ENCODE results near the gene ANP32E.
"Not testable (repeated sequence)": the region's sequence is repeated elsewhere in the genome, so short reads cannot be mapped to it uniquely, and the experiment has no call there.

ANP32E gene

DNA sequence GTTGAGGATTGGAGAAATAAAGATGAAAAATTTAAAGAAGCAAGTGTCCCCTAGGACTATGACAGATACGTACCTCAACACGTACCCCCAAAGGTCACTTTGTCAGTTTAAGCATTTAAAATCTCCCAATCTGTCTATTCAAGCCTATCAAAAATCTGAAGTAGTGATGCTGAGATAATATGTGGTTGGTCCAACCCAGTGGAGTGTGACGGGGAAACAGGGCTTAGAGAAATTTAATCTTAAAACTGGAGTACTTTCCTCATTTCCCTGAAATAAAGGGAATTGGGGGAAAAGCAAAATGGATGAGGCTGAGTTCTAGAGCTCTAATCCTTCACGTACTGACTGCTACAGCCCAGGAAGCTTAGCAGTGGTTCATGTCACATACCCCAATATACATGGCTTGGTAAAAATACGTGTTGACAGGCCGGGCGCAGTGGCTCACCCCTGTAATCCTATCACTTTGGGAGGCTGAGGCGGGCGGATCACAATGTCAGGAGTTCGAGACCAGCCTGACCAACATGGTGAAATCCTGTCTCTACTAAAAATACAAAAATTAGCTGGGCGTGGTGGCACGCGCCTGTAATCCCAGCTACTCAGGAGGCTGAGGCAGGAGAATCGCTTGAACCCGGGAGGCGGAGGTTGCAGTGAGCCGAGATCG, 21.7 kb downstream of the ANP32E start:
- DNase-seq (ENCODE audit: low read depth in 2 of 2) = not testable (repeated sequence)

DNA sequence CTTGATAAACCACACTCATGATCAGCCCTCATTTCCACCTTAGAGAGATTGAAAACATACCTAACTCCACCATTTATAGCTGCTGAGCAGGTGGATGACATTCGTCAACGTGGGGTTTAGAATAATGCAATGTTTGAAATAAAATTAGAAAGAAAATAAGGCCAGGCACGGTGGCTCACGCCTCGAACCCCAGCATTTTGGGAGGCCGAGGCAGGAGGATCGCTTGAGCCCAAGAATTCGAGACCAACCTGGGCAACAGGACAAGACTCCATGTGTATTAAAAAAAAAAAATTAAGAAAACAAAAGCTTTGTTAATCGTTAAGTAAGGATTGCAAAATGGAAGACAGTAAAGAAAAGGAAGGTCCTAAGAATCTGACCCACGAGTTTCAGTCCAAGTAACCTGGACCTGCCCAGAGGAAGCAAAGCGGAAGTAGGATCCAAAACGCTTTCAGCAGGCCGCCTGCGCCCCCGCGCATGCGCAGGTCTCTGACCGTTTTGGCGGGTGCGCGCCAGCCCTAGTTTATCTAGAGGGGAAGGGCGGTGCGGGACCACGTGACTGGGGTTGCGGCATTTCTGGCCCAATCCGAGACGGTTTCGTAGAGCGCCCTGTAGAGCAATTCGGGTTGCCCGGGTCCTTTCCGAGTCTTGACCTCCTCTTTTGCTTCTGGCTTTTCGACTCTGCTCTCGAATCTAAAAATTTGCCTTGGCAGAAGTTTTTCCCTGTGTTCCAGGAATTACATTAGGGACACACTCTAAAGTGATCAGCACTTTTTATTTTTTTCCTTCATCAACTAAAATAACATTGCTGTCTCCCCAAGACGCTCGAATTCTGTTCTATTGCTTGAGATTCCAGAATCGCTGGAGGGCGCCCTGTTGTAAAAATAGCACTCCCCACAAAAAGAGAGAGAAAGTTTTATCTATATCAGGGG, 22.5 kb downstream of the ANP32E start:
- DNase-seq (ENCODE audit: low read depth in 2 of 2) = peak; percentile 84 to 85

DNA sequence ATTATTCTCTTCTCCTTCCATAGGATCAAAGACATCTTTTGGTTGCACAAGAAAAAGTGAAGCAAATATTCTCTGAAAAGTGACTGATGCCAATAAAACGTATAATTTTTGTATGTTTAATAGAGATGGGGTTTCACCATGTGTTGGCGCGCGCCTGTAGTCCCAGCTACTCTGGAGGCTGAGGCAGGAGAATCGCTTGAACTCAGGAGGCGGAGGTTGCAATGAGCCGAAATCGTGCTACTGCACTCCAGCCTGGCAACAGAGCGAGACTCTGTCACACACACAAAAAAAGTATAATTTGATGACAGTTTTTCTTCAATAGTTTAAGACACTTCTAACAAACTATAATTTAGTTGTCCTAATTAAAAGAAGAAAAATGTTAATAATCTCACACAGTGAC, 23.8 kb downstream of the ANP32E start:
- no peak for DNase-seq (ENCODE audit: low read depth in 2 of 2)

DNA sequence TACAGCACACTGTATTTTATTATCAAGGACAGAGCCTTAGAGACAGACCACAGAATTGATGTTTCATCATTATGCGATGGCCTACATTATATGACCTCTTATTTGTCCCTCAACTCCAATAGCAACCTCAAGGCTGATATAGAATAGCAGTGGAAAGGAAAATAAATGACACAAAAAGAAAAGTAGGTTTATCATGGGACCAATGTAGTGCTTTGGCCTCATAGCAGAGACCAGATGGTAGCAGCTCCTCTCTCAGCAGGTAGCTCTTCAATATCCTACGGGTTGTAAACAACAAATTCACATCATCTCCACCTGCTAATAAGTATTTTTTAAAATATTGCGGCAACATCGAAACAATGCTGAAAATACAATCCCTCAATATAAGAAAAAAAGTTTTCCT, 25.2 kb downstream of the ANP32E start:
- no peak for DNase-seq (ENCODE audit: low read depth in 2 of 2)

DNA sequence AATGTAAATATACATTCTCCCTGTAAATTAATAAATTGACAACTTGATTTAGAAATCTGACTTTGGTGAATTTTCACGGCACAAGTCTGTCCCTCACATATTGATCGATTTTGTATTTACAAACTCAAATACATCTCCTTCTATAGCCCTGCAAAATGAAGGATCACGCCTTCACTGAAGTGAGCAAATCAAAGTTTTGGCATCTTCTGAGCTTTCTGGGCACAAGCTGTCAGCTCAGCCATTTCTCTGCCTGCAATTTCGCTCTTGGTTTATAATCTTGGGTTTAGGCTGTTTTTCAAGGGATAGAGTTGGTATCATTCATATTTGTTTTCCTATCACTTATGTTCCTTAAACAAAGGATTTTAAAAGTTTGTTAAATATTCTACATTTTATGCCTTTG, 25.8 kb downstream of the ANP32E start:
- DNase-seq (ENCODE audit: low read depth in 2 of 2) = no peak

DNA sequence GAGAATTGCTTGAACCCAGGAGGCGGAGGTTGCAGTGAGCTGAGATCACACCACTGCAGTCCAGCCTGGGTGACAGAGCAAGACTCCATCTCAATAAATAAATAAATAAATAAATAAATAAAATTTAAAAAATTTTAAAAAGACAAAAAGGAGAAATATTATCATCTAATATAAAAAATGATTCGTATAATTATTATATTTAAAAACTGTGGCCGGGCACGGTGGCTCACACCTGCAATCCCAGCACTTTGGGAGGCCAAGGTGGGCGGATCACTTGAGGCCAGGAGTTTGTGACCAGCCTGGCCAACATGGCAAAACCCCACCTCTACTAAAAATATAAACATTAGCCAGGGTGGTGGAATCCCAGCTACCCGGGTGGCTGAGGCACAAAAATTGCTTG, 27.5 kb downstream of the ANP32E start:
- not testable (repeated sequence) for DNase-seq (ENCODE audit: low read depth in 2 of 2)

DNA sequence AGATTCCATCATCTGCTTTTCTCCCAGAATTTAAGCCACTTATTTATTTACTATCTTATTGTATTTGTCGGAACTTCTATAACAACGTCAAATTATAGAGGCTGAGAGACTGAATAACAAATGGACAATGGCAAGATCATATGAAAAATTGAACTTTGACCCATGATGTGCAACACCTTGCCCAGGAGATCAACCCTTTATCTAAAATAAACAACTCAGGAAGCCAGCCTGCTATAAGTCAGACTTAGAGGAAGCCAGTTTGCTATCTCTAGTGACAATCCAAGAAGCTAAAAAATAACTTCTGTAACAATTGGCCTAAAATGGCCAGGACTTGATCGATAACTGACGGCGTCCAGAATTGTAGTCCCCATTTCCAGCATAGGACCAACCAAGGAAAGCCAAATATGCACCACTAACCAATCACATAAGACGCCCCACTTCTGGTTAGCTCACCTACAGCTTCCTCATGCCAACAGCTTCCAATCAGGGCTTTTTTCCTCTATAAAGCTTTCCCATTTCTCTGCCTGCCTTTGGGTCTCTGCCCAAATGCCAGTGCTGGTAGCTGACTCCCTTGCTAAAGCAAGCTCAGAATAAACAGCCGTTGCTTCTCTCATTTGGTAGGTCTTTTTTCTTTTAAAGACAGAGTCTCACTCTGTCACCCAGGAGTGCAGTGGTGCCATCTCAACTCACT, 28.5 kb downstream of the ANP32E start:
- no peak for DNase-seq (ENCODE audit: low read depth in 2 of 2)

DNA sequence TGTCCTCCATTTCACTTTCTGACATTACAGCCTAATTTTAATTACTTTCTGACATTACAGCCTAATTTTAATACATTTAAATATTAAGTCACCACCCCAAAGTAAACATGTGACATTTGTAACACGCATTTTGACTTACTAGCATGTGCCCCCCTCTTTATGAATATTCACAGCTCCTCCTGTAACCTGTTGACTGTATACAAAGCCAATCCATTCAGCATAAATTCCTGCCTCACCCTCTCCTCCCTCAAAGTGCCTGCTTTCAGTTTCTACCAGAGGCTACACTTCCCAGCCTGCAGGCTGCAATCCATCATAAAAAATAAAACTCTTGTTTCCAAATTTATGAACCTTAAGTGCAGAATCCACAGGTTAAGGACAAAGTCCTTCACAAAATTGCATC, 39.5 kb downstream of the ANP32E start:
- no peak for DNase-seq (ENCODE audit: low read depth in 2 of 2)

DNA sequence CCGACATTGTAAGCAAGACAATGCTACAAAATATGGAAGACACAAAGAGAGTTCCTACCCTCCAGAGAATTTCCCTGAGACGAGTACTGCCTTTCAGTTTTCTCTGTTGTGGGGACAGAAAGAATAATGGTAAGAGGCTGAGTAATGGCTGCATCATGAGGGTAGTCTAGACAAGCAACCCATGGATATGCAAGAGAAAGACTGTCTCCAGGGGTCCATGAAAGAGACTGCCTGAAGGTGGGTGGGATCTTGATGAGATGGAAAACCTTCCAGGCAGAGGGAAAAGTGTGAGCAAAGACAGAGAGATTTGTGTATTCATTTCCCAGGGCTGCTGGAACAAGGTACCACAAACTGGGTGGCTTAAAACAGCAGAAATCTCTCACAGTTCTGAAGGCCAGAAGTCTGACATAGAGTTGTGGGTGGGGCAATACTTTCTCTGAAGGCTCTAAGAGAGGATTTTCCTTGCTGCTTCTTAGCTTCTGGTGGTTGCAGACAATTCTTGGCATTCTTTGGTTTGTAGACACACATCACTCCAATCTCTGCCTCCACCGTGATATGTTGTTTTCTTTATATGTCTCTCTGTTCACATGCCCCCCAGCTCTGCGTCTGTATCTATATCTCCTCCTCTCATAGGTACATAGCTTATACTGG, 41.4 kb downstream of the ANP32E start:
- DNase-seq (ENCODE audit: low read depth in 2 of 2) = no peak

DNA sequence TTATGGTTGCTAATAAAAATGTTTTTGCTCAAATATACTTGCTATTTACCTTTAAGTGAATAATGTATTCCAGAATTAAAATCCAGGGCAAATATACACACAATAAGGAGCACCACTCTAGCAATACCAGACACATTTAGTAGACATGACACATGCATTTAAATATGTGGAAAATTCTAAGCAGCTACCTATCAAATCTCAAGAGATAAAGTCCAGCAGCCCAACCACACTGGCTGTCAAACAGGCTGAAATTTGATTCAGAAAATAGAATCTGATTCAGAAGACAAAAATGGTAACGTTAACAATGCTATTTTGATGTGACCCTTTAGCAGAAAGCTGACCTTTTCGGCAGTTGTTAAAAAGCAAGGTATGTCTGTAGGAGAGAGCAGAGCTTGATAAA, 43.9 kb downstream of the ANP32E start:
- DNase-seq (ENCODE audit: low read depth in 2 of 2) = no peak

DNA sequence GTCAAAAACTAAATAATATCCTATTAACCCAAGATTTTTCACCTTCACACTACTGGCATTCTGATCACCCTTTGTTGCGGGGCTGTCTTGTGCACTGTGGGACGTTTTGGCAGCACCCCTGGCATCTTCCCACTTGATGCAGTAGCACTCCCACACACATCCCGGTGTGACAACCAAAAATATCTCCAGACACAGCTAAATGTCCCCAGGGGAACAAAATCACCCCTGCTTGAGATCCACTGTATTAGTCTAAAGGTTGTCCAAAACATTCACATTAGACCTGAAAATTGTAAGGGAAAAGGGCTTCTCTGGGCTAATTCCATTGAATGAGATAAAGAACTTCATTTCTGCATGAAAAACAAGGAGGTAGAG, 48.4 kb downstream of the ANP32E start:
- no peak for DNase-seq (ENCODE audit: low read depth in 2 of 2)

DNA sequence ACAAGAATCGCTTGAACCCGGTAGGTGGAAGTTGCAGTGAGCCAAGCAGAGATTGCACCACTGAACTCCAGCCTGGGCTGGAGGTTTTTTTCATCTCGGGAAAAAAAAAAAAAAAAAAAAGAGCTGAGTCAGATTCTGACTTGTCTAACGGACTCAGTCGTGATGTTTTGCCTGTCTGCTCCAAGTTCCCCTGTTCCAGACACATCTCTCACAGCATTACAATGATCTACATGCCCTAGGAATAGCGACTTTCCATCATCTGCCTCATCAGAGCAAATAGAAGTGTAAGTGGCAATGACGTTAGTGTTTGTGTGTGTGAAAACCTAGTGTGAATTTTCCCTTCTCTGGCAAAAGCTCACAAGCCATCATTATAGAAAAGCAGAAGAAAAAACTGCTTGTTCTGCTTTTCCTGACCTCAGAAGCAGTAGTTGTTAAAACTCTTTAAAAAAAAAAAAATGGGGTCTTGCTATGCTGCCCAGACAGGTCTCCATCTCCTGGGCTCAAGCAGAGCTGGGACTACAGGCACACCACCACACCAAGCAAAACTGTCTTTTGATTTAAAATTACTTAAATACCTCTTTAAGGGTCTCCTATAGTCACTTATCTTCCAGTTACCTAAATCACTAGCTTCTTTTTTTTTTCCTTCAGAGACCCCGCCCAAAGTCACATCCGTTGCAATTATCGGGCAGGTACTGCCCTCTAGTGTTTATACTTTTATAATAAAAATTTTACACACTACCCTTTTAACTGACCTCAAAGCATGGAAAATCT, 48.9 kb downstream of the ANP32E start:
- DNase-seq (ENCODE audit: low read depth in 2 of 2) = no peak

DNA sequence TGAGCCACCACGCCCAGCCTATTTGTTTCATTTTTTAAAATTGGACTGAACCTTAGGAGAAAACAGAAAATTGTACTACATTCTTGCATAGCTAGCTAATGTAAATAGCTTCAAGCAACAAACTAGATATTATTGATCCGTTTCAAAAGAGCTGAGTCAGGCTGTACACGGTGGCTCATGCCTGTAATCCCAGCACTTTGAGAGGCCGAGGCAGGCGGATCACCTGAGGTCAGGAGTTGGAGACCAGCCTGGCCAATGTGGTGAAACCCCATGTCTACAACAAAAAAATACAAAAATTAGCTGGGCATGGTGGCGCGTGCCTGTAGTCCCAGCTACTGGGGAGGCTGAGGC, 49.5 kb downstream of the ANP32E start:
- not testable (repeated sequence) for DNase-seq (ENCODE audit: low read depth in 2 of 2)

DNA sequence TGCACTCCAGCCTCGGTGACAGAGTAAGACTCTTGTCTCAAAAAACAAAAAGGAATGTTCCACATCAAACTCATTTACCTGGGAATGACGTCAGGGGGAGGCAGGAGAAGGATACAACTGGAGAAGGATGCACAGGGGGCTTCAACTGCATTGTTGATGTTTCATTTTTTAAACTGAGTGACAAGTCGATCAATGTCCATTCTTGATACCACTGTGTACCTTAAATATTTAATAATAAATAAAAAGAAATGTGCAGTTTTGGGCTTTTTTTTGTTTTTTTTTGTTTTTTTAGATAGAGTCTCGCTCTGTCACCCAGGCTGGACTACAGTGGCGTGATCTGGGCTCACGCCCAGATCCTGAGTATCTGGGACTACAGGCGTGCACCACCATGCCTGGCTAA, 50.4 kb downstream of the ANP32E start:
- no peak for DNase-seq (ENCODE audit: low read depth in 2 of 2)

DNA sequence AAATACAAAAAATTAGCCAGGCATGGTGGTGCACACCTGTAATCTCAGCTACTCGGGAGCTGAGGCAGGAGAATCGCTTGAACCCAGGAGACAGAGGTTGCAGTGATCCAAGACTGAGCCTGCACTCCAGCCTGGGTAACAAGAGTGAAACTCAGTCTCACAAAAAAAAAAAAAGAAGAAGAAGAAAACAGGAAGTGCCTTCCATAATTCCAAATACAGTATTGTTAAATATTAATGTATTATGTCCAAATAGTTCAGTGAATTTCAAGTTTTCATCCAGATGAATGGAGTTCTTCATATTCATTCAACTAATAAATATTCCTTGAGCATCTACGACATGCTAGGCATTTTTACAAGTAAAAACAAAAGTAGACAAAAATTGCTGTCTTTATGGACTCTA, 52.9 kb downstream of the ANP32E start:
- DNase-seq (ENCODE audit: low read depth in 2 of 2) = no peak

DNA sequence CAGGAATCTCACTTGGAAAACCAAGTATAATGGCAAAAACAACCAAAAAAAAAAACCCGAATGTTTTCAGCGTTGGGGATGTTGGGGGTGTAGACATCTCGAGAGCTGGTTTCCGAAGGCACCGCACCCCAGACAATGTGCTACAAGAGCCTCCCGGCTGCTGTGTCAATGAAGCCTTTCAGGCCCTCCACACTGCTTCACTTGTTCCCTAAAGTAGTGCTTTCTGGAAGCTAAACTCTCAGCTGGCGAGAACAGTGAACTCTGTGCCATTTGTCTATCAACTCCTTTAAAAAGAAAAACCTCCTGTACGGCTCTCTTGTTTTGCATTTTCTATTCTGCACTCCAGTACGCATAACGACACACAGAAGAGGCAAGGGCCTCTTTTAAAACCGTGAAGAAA, 53.7 kb downstream of the ANP32E start:
- DNase-seq (ENCODE audit: low read depth in 2 of 2) = no peak

DNA sequence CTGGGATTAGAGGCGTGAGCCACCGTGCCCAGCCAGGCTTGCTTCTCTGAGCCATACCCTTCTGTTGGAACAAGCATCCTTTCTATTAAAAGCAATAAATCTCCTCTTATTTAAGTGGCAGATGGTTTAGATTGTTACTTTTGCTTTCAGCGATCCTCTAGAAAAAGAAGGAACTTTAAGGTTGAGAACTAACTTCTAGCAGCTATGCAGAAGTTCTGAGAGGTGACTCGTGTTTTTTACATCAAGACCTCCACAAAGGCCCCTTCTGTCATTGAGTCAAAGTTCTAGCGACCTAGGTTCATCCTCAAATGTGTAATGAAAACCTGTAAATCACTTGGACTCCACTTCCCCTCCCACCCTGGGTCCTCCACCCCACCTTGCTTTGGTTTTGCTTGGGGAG, 55.4 kb downstream of the ANP32E start:
- no peak for DNase-seq (ENCODE audit: low read depth in 2 of 2)

DNA sequence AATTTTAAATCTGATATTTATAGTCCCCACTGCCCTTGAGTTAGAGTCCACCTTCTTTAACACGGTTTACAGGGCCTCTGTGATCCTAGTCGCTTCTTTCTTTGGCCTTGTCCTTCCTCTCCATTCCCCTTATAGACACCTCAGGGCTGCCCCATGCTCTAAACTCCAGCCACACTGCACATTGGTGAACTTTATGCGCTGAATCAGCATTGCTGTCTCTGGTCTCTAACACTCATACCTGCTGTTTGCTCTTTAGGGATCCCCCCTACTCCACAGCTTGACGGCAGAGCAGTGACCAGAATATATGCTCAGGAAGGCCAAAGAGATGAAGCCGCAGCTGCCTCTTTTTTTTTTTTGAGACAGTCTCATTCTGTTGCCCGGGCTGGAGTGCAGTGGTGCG, 56.0 kb downstream of the ANP32E start:
- no peak for DNase-seq (ENCODE audit: low read depth in 2 of 2)

DNA sequence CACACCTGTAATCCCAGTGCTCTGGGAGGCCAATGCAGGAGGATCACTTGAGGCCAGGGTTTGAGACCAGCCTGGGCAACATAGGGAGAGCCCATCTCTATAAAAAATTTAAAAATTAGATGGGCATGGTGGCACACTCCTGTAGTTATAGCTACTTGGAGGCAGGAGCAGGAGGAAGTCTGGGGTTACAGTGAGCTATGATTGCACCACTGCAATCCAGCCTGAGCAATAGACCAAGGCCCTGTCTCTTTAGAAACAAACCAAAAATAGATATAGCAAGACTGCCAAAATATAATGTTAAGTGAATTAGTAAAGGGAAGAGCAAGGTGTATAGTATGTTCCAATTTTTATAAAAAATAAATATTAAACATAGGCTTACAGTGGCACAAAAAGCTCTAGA, 57.4 kb downstream of the ANP32E start:
- no peak for DNase-seq (ENCODE audit: low read depth in 2 of 2)

DNA sequence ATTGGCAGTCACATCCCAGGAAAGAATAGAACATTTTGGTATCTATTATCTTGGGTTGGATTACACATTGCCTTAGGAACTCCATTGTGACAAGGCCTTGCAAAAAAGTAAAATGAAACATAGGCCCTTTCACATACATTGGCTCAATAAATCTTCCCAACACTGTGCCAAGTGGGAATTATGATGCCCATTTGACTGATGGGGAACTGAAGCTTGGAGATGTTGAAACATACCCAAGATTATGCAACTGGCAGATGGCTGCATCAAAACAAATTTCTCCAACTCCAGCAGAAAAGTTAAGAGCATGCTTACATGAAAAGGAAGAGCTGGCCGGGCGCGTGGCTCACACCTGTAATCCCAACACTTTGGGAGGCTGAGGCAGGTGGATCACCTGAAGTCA, 59.3 kb downstream of the ANP32E start:
- no peak for DNase-seq (ENCODE audit: low read depth in 2 of 2)

DNA sequence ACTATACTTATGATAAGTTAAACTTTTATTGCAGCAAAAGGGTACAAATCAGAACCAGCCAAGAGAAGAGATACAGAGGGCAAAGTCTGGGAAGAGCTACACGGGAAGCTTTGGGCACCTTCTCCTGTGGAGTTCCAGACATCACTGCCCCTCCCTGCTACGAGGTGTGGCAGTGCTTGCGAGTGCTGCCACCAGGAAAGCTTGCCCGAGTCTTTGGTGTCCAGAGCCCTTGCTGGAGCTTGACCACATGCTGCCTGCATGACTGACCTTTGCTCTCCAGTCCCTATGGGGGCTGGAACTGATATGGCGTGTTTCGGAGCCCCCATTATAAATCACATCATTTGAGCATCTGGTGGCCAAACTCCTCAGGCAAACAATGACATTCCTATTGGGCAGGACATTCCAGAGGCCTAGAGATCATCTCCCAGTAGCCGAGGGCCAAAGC, 62.7 kb downstream of the ANP32E start:
- DNase-seq (ENCODE audit: low read depth in 2 of 2) = no peak

DNA sequence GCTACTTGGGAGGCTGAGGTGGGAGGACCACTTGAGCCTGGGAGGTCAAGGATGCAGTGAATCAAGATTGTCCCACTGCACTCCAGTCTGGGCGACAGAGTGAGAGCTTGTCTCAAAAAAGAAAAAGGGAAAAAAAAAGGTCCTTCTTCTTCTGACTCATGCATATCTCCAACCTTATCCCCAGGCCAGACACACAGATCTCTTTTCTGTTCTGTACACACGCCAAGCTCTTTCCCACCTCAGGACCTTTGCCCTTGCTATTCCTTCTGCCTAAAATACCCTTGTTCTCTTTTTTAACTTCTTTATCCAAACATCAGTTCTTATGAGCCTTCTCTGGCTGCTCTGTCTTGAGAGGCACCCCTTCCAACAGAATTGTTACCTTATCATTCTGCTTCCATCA, 64.1 kb downstream of the ANP32E start:
- DNase-seq (ENCODE audit: low read depth in 2 of 2) = no peak
